BE2C (cell line): ENCODE measurements around the gene COL4A1.

ENCODE experiments used
- DNase-seq: peaks from one replicate; pipeline ENCODE4 v3.0.0-alpha.2; 2020
- H3K27me3 ChIP-seq: fragments of 250-450 bp; sonication (Bioruptor Pico); 2 replicates; pipeline ENCODE4 v1.5.1; 2020; ENCODE audit warnings: mild to moderate bottlenecking
- H3K36me3 ChIP-seq: fragments of 250-450 bp; sonication (Bioruptor Pico); 2 replicates; pipeline ENCODE4 v1.5.1; 2020; ENCODE audit warnings: mild to moderate bottlenecking
- H3K4me1 ChIP-seq: fragments of 250-450 bp; sonication (Bioruptor Pico); 2 replicates; pipeline ENCODE4 v1.5.1; 2020
- H3K4me3 ChIP-seq: 2 replicates; pipeline ENCODE4 v1.5.1; 2011; ENCODE audit warnings: low read depth, low read length
- H3K9me3 ChIP-seq: fragments of 250-450 bp; sonication (Bioruptor Pico); 2 replicates; pipeline ENCODE4 v1.5.1; 2020
- CTCF ChIP-seq: IDR thresholded peaks from 2 replicates; pipeline ENCODE4 v1.5.1; 2012; ENCODE audit warnings: mild to moderate bottlenecking, low read depth, low read length

The COL4A1 gene

GRCh38 chr13:110161112-110161882 is 145.7 kb downstream of the COL4A1 start:
- Histone ChIP-seq H3K4me1 (no peaks in the 10 kb centered on the region), H3K36me3 (no peaks in the 10 kb centered on the region), H3K9me3 (no peaks in the 10 kb centered on the region), H3K27me3 (peaks cover 45% of the 10 kb centered on the region), H3K4me3 (no peak overlapping the region)
- DNase-seq, result no peak
- TF ChIP-seq CTCF, result no peak

- Histone ChIP-seq H3K36me3 (no peaks in the 10 kb centered on the region), H3K4me3 (no peak overlapping the region), H3K27me3 (peaks cover 35% of the 10 kb centered on the region), H3K9me3 (no peaks in the 10 kb centered on the region), H3K4me1 (no peaks in the 10 kb centered on the region)
- no peak for TF ChIP-seq CTCF
- DNase-seq, result no peak
These were observed 148.7 kb downstream of the COL4A1 start for GRCh38 chr13:110158226-110158625.

- Histone ChIP-seq H3K4me1 (no peaks in the 10 kb centered on the region), H3K36me3 (no peaks in the 10 kb centered on the region), H3K9me3 (no peaks in the 10 kb centered on the region), H3K4me3 (no peak overlapping the region), H3K27me3 (peaks cover 36% of the 10 kb centered on the region)
- TF ChIP-seq CTCF, result no peak
- no peak for DNase-seq
These were observed 149.2 kb downstream of the COL4A1 start for GRCh38 chr13:110157718-110158117.

- H3K27me3 ChIP-seq, result peaks cover 43% of the 10 kb centered on the region
These were observed 150.5 kb downstream of the COL4A1 start for GRCh38 chr13:110156301-110157049.

GRCh38 chr13:110155072-110155471 is 151.9 kb downstream of the COL4A1 start:
- no peak for DNase-seq

More at GRCh38 chr13:110156301-110157049, 150.5 kb downstream of the COL4A1 start:
- H3K9me3 ChIP-seq, result no peaks in the 10 kb centered on the region
- no peaks in the 10 kb centered on the region for H3K4me1 ChIP-seq
- no peak overlapping the region for H3K4me3 ChIP-seq
- H3K36me3 ChIP-seq, result no peaks in the 10 kb centered on the region
- DNase-seq, result no peak
- no peak for TF ChIP-seq CTCF

More at GRCh38 chr13:110155072-110155471, 151.9 kb downstream of the COL4A1 start:
- no peaks in the 10 kb centered on the region for H3K4me1 ChIP-seq
- peaks cover 43% of the 10 kb centered on the region for H3K27me3 ChIP-seq
- no peaks in the 10 kb centered on the region for H3K9me3 ChIP-seq
- no peaks in the 10 kb centered on the region for H3K36me3 ChIP-seq
- H3K4me3 ChIP-seq, result no peak overlapping the region
- no peak for TF ChIP-seq CTCF
